ENCODE data around the gene RNF31. TPM values are rescaled to one million over a fixed set of nuclear protein-coding genes. Genes with fewer than 3 reads are reported as not detected.
A peak's percentile ranks its signal among the peaks of the same experiment; 100 is the strongest.

RNF31 gene
- total and polyA plus RNA-seq, 2 of the 13 experiments (the other 11 are each of a cell fraction or from before 2014, with no cell fraction given): 48.2 to 86.8 TPM

- TF ChIP-seq, protein P1, sequence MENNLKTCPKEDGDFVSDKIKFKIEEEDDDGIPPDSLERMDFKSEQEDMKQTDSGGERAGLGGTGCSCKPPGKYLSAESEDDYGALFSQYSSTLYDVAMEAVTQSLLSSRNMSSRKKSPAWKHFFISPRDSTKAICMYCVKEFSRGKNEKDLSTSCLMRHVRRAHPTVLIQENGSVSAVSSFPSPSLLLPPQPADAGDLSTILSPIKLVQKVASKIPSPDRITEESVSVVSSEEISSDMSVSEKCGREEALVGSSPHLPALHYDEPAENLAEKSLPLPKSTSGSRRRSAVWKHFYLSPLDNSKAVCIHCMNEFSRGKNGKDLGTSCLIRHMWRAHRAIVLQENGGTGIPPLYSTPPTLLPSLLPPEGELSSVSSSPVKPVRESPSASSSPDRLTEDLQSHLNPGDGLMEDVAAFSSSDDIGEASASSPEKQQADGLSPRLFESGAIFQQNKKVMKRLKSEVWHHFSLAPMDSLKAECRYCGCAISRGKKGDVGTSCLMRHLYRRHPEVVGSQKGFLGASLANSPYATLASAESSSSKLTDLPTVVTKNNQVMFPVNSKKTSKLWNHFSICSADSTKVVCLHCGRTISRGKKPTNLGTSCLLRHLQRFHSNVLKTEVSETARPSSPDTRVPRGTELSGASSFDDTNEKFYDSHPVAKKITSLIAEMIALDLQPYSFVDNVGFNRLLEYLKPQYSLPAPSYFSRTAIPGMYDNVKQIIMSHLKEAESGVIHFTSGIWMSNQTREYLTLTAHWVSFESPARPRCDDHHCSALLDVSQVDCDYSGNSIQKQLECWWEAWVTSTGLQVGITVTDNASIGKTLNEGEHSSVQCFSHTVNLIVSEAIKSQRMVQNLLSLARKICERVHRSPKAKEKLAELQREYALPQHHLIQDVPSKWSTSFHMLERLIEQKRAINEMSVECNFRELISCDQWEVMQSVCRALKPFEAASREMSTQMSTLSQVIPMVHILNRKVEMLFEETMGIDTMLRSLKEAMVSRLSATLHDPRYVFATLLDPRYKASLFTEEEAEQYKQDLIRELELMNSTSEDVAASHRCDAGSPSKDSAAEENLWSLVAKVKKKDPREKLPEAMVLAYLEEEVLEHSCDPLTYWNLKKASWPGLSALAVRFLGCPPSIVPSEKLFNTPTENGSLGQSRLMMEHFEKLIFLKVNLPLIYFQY (CRISPR knock-in tag; IDR thresholded peaks at IDR 0.05; ENCODE audit: borderline replicate concordance): peak; percentile 85; the same call in 1 of the 2 replicates
- TF ChIP-seq NFE2L1 (CRISPR knock-in tag; IDR thresholded peaks at IDR 0.05; ENCODE audit: borderline replicate concordance): no peak
- TF ChIP-seq, protein P2, sequence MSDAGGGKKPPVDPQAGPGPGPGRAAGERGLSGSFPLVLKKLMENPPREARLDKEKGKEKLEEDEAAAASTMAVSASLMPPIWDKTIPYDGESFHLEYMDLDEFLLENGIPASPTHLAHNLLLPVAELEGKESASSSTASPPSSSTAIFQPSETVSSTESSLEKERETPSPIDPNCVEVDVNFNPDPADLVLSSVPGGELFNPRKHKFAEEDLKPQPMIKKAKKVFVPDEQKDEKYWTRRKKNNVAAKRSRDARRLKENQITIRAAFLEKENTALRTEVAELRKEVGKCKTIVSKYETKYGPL (CRISPR knock-in tag; IDR thresholded peaks at IDR 0.05): peak; percentile 83
- TF ChIP-seq ZFP82 (CRISPR knock-in tag; IDR thresholded peaks at IDR 0.05; ENCODE audit: borderline replicate concordance): no peak
- no peak; the same call in 1 of the 2 replicates for TF ChIP-seq SSRP1 (CRISPR knock-in tag; IDR thresholded peaks at IDR 0.05)
- TF ChIP-seq TCF12 (IDR thresholded peaks at IDR 0.05): no peak
- no peak; the same call in none of the 2 replicates for TF ChIP-seq TCF12 (CRISPR knock-in tag; IDR thresholded peaks at IDR 0.05)
- no peak for TF ChIP-seq MLLT10 (CRISPR knock-in tag; IDR thresholded peaks at IDR 0.05)
- peak; percentile 95 for TF ChIP-seq ZNF704 (CRISPR knock-in tag; IDR thresholded peaks at IDR 0.05; ENCODE audit: borderline replicate concordance)
- TF ChIP-seq, protein P3, sequence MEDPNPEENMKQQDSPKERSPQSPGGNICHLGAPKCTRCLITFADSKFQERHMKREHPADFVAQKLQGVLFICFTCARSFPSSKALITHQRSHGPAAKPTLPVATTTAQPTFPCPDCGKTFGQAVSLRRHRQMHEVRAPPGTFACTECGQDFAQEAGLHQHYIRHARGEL (CRISPR knock-in tag; IDR thresholded peaks at IDR 0.05): peak; percentile 38
- peak; percentile 68; the same call in 1 of the 2 replicates for TF ChIP-seq ZNF569 (CRISPR knock-in tag; IDR thresholded peaks at IDR 0.05; ENCODE audit: borderline replicate concordance)
- peak; percentile 95 for TF ChIP-seq ISL2 (CRISPR knock-in tag; IDR thresholded peaks at IDR 0.05)
- no peak for TF ChIP-seq JDP2 (CRISPR knock-in tag; IDR thresholded peaks at IDR 0.05; ENCODE audit: borderline replicate concordance)
- TF ChIP-seq, protein P4, sequence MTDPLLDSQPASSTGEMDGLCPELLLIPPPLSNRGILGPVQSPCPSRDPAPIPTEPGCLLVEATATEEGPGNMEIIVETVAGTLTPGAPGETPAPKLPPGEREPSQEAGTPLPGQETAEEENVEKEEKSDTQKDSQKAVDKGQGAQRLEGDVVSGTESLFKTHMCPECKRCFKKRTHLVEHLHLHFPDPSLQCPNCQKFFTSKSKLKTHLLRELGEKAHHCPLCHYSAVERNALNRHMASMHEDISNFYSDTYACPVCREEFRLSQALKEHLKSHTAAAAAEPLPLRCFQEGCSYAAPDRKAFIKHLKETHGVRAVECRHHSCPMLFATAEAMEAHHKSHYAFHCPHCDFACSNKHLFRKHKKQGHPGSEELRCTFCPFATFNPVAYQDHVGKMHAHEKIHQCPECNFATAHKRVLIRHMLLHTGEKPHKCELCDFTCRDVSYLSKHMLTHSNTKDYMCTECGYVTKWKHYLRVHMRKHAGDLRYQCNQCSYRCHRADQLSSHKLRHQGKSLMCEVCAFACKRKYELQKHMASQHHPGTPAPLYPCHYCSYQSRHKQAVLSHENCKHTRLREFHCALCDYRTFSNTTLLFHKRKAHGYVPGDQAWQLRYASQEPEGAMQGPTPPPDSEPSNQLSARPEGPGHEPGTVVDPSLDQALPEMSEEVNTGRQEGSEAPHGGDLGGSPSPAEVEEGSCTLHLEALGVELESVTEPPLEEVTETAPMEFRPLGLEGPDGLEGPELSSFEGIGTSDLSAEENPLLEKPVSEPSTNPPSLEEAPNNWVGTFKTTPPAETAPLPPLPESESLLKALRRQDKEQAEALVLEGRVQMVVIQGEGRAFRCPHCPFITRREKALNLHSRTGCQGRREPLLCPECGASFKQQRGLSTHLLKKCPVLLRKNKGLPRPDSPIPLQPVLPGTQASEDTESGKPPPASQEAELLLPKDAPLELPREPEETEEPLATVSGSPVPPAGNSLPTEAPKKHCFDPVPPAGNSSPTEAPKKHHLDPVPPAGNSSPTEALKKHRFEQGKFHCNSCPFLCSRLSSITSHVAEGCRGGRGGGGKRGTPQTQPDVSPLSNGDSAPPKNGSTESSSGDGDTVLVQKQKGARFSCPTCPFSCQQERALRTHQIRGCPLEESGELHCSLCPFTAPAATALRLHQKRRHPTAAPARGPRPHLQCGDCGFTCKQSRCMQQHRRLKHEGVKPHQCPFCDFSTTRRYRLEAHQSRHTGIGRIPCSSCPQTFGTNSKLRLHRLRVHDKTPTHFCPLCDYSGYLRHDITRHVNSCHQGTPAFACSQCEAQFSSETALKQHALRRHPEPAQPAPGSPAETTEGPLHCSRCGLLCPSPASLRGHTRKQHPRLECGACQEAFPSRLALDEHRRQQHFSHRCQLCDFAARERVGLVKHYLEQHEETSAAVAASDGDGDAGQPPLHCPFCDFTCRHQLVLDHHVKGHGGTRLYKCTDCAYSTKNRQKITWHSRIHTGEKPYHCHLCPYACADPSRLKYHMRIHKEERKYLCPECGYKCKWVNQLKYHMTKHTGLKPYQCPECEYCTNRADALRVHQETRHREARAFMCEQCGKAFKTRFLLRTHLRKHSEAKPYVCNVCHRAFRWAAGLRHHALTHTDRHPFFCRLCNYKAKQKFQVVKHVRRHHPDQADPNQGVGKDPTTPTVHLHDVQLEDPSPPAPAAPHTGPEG (CRISPR knock-in tag; IDR thresholded peaks at IDR 0.05): peak; percentile 45; the same call in 1 of the 2 replicates
Observed at GRCh38 chr14:24113801-24114531, 33.3 kb upstream of the RNF31 start (continued).

Measured in HepG2 (cell line).